Duodenal mucosa (tissue), 2 donors: ENCODE results near the gene AVPR1B.
A peak's percentile ranks its signal among the peaks of the same experiment; 100 is the strongest.

Experiments
- H3K27ac ChIP-seq: one replicate; pipeline ENCODE4 v1.7.0; 2013; ENCODE audit warnings: low read depth, low read length
- H3K27me3 ChIP-seq, 2 donors: one replicate each; pipeline ENCODE4 v1.7.0; 2013; ENCODE audit warnings: low read length in 2 of 2, control low read depth in 1 of 2; ENCODE audit not compliant: insufficient read depth in 2 of 2, control insufficient read depth in 1 of 2
- H3K36me3 ChIP-seq, 2 donors: one replicate each; pipeline ENCODE4 v1.7.0; 2013; ENCODE audit warnings: low read length in 2 of 2, control low read depth in 1 of 2; ENCODE audit not compliant: insufficient read depth in 2 of 2, control insufficient read depth in 1 of 2
- H3K4me1 ChIP-seq, 2 donors: one replicate each; pipeline ENCODE4 v1.7.0; 2013; ENCODE audit warnings: low read length in 2 of 2, control low read depth in 1 of 2; ENCODE audit not compliant: insufficient read depth in 2 of 2, control insufficient read depth in 1 of 2
- H3K4me3 ChIP-seq, 2 donors: one replicate each; pipeline ENCODE4 v1.7.0; 2013; ENCODE audit warnings: low read length in 2 of 2, low read depth in 1 of 2
- H3K9ac ChIP-seq, 2 donors: one replicate each; pipeline ENCODE4 v1.7.0; 2013; ENCODE audit warnings: low read length in 2 of 2, low read depth in 1 of 2
- H3K9me3 ChIP-seq, 2 donors: one replicate each; pipeline ENCODE4 v1.7.0; 2013; ENCODE audit warnings: low read length in 2 of 2, control low read depth in 1 of 2; ENCODE audit not compliant: control insufficient read depth in 1 of 2

The AVPR1B gene, protein sequence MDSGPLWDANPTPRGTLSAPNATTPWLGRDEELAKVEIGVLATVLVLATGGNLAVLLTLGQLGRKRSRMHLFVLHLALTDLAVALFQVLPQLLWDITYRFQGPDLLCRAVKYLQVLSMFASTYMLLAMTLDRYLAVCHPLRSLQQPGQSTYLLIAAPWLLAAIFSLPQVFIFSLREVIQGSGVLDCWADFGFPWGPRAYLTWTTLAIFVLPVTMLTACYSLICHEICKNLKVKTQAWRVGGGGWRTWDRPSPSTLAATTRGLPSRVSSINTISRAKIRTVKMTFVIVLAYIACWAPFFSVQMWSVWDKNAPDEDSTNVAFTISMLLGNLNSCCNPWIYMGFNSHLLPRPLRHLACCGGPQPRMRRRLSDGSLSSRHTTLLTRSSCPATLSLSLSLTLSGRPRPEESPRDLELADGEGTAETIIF

DNA sequence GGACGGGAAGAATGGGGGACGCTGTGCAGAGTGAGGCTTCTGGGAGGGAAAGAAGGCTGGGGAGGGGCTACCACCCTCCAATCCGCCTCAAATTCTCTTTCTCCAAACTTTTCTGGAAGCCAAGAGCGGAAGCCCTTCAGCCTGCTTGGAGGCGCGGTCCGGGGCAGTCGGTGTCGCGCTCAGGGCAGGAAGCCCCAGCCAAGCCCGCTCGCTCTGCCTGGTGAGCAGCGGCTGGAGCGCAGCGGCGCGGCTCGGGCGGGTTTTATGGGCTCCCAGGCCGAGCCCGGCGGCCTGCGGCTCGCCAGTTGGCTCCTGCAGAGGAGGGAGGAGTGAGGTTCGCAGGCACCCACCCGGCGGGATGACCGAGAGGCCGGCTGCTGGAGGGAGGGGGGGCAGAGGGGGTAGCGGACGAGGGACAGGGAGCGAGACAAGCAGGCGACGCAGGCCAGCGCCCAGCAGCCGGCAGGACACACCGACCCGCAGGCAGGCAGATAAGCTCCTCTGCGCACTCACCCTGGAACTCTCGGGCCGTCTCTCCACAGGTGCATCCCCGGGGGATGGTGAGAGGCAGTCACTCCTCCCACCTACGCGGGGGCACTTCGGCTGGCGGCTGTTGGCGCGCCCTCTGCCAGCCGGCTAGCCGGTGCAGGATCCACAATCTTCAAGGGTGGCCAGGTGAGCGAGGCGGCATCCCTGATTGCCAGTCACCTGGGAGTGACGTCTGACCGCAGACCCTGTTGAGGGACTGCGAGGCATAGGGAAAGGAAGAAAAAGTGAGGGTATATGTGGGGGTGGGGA lies at the start of gene AVPR1B:
Gene AVPR1B, minus strand, starts transcription at position 238 of the 798 bp plus-strand sequence. CDS start 498 bp downstream, outside the sequence.
- Histone ChIP-seq H3K9ac (peak within 1 kb of the TSS in 1 of 2 donors; percentile 2), H3K4me3 (peak within 1 kb of the TSS; percentile 52 to 61), H3K4me1 (peaks cover 7 to 17% of the 10 kb centered on the region in 2 donors), H3K27me3 (peaks cover 19 to 21% of the 10 kb centered on the region in 2 donors), H3K36me3 (no peaks in the 10 kb centered on the region), H3K27ac (no peak within 1 kb of the TSS), H3K9me3 (peaks cover 0 to 6% of the 10 kb centered on the region in 2 donors)

DNA sequence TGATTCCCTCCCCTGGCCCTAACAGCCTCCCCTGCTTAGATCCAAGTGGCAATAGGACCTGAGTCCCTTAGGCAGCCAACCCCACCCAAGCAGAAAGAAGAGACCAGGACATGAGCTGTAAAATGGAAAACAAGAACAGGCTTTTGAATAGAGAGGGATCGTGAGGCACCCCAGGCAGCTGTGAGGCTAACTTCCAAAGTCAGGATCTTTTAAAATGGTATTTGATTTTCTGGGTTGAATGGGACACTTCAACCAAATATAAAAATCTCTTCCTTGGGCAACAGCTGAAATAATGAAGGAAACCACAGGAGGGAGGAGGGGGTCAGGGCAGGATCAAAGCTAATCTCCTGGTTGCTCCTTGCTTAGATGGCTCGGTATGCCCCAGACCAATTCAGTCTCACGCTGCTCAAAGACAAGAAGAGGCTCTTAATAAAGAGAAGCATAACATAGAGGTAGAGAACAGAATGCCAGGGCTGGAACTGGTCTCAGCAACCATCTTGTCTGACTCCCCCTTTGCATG lies 28.6 kb upstream of the AVPR1B start:
- Histone ChIP-seq H3K4me3 (no peak overlapping the region), H3K27ac (no peak overlapping the region), H3K9ac (no peak overlapping the region), H3K36me3 (no peaks in the 10 kb centered on the region), H3K27me3 (no peaks in the 10 kb centered on the region), H3K4me1 (peaks cover 7 to 14% of the 10 kb centered on the region in 2 donors), H3K9me3 (no peaks in the 10 kb centered on the region)

DNA sequence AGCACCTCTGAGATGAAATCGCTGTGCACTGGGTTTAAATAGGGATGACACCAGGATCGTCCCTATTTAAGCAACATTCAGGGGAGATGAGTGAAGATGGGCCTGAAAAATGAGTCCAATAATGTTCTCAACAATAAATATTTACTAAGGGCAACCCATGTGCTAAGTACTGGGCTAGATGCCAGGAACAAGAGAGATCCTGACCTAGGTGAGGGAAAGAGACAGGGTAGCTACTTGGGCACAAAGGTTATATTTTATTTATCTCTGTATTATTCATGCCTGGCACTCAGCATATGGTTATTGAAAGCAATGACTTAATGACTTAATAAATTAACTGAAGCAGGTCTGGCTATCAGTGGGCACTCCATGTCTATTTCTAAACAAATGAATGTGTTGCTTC lies 27.4 kb upstream of the AVPR1B start:
- H3K4me1 ChIP-seq: peaks cover 7 to 14% of the 10 kb centered on the region in 2 donors
- H3K27me3 ChIP-seq: peaks cover 4 to 5% of the 10 kb centered on the region in 2 donors
- H3K36me3 ChIP-seq: no peaks in the 10 kb centered on the region
- H3K9me3 ChIP-seq: no peaks in the 10 kb centered on the region
- no peak overlapping the region for H3K27ac ChIP-seq
- no peak overlapping the region for H3K9ac ChIP-seq
- no peak overlapping the region for H3K4me3 ChIP-seq

DNA sequence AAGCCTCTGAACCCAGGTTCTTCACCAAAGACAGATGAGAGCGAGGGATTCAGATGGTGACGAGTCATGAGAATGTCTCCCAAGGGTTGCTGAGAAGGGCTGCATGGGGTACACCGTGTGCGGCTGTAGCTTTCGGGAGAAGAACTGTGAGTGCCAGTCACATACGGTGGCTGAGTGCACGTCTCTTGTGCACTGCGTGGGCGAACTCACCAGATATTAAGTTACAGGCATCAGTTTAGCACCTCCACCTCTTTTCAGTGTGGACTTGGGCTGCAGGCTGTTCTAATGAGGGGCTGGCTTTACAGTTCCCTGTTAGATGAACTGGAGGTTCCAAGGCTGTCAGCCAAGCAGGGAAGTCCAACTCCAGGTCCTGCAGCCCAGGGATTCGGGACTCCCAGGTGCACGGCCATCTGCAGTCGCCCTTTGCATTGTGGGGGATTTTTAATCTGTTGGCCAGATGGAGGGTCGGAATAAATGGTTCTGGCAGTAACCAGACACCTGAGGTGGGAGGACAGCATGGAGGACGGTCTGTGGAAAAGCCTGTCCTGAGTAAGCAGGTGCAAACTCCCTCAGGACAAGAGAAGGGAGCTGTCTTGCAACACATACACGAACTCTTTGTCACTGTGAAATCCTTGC lies 26.5 kb upstream of the AVPR1B start:
- Histone ChIP-seq H3K4me1 (peaks cover 7 to 14% of the 10 kb centered on the region in 2 donors), H3K27ac (no peak overlapping the region), H3K4me3 (no peak overlapping the region), H3K9me3 (no peaks in the 10 kb centered on the region), H3K27me3 (peaks cover 4 to 5% of the 10 kb centered on the region in 2 donors), H3K9ac (no peak overlapping the region), H3K36me3 (no peaks in the 10 kb centered on the region)

DNA sequence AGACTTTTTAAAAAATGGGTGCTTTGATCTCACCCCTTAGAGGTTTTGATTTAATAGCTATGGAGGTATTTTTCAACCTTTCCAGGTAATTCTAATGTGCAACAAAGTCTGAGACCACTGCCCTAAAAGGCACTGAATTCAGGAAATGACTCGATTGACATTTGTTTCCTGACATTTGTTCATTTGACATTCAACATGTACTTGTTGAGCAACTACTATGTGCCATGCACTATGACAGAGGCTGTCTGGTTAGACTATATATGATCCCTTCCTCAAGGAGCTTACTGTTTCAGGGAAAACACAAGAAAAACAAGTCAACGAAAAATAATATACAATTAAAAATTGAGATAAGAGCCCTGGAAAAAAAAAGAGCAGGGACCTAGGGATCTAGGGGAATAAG lies 25.6 kb upstream of the AVPR1B start:
- no peaks in the 10 kb centered on the region for H3K36me3 ChIP-seq
- H3K27me3 ChIP-seq: peaks cover 4 to 5% of the 10 kb centered on the region in 2 donors
- no peaks in the 10 kb centered on the region for H3K9me3 ChIP-seq
- no peak overlapping the region for H3K9ac ChIP-seq
- no peak overlapping the region for H3K4me3 ChIP-seq
- no peak overlapping the region for H3K27ac ChIP-seq
- peaks cover 7 to 14% of the 10 kb centered on the region in 2 donors for H3K4me1 ChIP-seq

DNA sequence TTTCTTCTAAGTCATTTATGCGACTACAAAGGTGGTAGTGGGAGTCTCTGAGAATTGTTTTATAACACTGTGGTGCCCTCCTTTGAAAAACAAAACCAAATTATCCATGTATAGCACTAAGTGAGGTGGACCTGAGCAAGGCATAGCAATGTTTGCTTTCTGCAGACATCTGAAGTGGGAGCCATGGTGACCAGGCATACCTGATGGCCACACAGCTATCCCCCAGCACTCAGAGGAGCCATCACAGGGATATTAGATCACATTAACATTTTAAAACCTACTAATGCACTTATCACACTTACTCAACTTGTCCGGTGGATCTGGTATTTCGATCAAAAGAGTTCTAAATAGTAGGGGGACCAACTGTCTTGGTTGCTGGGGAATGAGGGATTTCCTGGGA lies 24.8 kb upstream of the AVPR1B start:
- Histone ChIP-seq H3K36me3 (no peaks in the 10 kb centered on the region), H3K9me3 (no peaks in the 10 kb centered on the region), H3K9ac (no peak overlapping the region), H3K4me3 (no peak overlapping the region), H3K27me3 (peaks cover 4 to 5% of the 10 kb centered on the region in 2 donors), H3K4me1 (peaks cover 7 to 14% of the 10 kb centered on the region in 2 donors), H3K27ac (no peak overlapping the region)

DNA sequence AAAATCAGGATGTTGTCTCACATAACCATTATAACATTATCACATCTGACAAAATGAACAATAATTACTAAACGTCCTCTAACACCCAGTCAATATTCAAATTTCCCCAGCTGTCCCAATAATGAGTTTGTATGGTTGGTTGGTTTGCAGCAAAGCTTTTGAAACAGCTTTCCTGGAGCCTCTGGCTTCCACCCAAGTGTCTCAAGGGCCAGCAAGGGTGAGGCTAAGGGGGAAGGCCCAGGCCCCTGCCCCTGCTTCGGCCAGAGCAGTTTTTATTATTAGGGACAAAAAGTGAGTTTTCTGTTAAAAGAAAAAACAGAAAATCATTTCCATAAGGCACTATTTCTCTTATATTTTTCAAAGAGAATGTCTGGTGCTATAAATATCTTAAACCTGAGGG lies 19.1 kb upstream of the AVPR1B start:
- H3K36me3 ChIP-seq: no peaks in the 10 kb centered on the region
- no peak overlapping the region for H3K27ac ChIP-seq
- no peaks in the 10 kb centered on the region for H3K9me3 ChIP-seq
- peaks cover 4 to 5% of the 10 kb centered on the region in 2 donors for H3K27me3 ChIP-seq
- no peak overlapping the region for H3K9ac ChIP-seq
- H3K4me3 ChIP-seq: no peak overlapping the region
- H3K4me1 ChIP-seq: peaks cover 8 to 10% of the 10 kb centered on the region in 2 donors

DNA sequence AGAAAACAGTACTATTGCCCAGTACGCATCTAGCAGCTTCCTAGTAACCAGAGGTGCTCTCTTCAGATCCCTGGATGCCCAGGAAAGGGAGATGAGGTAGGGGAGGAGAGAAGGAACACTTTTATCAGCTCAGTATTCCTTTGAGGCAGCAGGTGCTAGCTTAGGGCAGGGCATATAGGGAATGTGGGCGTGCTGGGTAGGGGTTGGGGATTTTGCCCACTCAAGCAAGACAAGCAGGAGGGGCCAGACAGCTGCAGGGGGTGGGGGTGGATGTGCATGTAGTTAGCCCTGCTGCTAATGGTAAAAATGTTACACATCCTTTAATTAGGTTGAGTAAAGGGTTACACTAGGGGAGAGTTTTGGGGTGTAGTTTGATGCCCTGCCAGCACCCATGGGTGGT lies 18.1 kb upstream of the AVPR1B start:
- H3K4me3 ChIP-seq: no peak overlapping the region
- peaks cover 0 to 5% of the 10 kb centered on the region in 2 donors for H3K27me3 ChIP-seq
- no peak overlapping the region for H3K27ac ChIP-seq
- peaks cover 8 to 10% of the 10 kb centered on the region in 2 donors for H3K4me1 ChIP-seq
- no peaks in the 10 kb centered on the region for H3K36me3 ChIP-seq
- H3K9ac ChIP-seq: no peak overlapping the region
- H3K9me3 ChIP-seq: no peaks in the 10 kb centered on the region

DNA sequence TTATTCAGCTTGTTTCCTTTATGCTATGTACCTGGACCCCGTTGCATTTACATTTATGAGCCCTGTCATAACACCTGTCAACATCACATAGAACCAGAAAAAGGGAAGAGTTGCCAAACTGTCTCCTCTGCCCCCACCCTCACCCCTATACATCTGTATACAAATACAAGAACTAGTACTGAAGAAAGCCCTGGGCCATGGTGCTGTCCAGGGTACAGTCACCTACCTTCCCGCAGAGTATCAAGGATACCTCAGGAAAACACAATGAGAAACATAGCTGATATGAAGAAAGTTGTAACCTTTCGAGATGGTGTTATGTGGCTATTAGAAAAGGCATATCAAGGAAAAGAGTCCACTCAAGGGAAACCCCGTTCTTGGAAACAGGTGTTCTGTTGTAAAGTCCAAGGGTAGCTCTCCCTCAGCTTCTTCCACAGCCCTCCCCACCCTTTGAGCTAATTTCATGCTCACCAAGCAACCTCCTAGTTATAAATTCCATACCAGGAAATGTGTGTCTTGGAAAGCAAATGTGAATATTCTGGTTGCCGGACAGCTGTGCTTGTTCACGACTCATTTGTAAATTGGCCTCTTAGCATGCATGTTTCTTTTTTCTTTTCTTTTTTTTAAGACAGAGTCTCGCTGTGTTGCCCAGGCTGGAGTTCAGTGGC lies 16.7 kb upstream of the AVPR1B start:
- H3K4me3 ChIP-seq: no peak overlapping the region
- no peaks in the 10 kb centered on the region for H3K9me3 ChIP-seq
- no peak overlapping the region for H3K27ac ChIP-seq
- peaks cover 8 to 10% of the 10 kb centered on the region in 2 donors for H3K4me1 ChIP-seq
- no peak overlapping the region for H3K9ac ChIP-seq
- H3K27me3 ChIP-seq: peaks cover 0 to 3% of the 10 kb centered on the region in 2 donors
- no peaks in the 10 kb centered on the region for H3K36me3 ChIP-seq
